ENCODE data around the gene SPIRE1.
"Not testable (repeated sequence)": the region's sequence is repeated elsewhere in the genome, so short reads cannot be mapped to it uniquely, and the experiment has no call there.

The SPIRE1 gene

DNA sequence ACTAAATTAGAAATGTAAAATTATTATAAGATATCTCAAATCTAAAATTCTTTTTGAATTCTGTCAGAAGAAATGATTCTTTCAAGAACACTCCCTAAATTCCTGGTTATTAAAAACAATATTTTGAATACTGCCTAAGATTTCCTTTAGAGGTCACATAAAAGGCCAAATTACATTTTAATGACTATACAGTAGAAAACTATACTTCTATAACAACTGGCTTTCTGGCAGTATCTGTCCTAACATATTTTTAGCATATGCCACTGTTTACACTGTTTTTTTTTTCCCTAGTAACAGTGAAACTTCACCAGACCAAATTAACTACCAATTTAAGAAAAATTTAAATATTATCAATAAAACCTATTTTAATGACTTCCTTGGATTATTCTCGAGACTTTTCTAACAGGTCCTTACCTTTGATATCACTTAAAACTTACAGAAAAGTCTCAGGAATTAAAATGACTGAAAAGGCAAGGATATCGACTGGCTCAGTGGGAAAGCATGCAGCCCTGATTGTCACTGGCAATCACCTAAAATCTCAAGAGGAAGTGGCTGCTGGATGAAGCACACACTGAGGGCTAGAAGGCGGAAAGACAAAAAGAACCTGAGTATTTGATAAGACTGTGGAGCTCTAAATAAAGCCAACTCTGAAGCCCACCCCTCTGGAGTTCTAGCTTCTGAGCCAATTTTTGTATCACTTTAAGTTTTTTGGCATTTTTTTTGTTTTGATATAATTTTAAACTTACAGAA, 59.6 kb downstream of the SPIRE1 start:
- no peak for DNase-seq

DNA sequence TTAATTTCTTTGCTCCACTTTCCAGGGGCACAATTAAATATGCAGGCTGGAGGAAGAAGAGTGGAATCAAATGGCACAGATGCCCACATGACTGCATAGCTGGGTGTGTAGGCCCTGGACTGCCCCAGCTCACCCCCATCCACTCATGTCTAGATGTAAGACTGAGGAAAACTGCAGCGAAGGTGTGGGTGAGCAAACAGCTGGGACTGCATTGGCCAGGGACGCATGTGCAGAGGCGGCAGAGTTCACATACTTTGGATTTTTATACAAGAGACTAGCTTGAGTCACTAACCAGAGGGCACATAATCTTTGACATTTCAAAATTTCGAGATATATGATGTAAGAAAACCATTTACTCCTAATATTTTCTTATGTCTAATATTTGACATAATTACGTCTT, 60.1 kb downstream of the SPIRE1 start:
- no peak for DNase-seq

DNA sequence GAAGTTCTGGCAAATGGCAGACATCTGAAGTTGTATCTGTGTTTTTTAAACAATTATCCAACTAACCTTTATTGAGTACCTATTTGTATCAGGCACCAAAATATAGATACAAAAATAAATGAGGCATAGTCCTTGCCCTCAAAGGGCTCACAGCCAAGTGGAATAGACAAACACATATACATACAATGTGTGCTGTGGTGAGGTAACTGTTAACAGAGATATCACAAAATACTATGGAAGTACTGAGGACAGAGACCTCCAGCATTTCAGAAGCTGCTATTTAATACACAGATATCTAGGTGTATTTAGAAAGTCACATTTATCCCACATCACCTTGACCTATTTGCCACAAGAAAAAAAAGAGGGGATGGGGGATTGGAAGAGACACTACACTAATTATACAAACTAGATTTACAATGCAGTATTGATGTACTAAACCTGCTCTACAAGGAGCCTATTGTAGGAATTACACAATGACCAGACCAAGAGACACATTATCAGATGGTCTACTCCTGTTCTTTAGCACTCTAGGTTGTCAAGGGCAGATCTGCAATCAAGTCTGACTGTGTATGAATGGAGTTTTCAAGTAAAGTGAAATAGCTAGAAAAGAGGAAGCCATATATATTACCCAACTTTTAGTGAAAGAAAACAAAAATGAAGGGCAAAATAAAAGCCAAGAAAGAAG, 62.2 kb downstream of the SPIRE1 start:
- DNase-seq: no peak

- no peak for DNase-seq
Measured at GRCh38 chr18:12593866-12594265, 64.0 kb downstream of the SPIRE1 start.

GRCh38 chr18:12592597-12593127, 65.2 kb downstream of the SPIRE1 start:
- DNase-seq: no peak

- DNase-seq: no peak
Measured at GRCh38 chr18:12589448-12589847, 68.5 kb downstream of the SPIRE1 start.

- no peak for DNase-seq
Measured at GRCh38 chr18:12586956-12587355, 71.0 kb downstream of the SPIRE1 start.

GRCh38 chr18:12585218-12585617, 72.7 kb downstream of the SPIRE1 start:
- no peak for DNase-seq

GRCh38 chr18:12580630-12581342, 77.1 kb downstream of the SPIRE1 start:
- no peak for DNase-seq

- DNase-seq: no peak
Measured at GRCh38 chr18:12579775-12580174, 78.1 kb downstream of the SPIRE1 start.

- no peak for DNase-seq
Measured at GRCh38 chr18:12577848-12578247, 80.1 kb downstream of the SPIRE1 start.

DNA sequence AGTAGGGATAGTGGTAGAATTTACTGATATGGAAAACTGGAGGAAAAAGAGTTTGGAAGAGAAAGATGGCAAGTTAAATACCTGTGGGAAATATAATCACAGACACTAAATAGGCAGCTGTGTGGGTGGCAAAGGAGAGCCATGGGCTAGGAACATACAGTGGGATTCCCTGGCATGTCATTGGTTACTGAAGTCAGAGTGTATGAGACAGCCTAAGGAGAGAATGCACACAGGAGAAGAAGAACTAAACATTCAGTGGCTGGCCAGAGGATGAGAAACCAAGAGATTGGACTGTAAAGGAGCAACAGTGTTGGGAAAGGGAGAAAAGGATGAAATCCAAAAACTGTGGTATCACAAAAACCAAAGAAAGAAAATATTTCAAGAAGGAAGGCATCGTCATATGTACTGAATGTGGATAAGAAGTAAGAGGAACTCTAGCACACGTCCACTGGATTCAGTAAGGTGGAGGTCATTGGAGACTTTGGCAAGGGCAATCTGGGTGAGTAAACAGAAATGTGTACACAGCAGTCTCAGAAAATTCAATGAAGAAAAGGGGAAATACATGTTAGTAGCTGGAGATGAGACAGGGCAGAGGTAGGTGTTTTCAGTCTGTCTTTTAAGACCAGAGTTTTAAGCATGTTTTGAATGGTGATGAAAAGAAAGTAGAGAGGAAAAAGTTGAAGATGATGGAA, 83.3 kb downstream of the SPIRE1 start:
- no peak for DNase-seq

DNA sequence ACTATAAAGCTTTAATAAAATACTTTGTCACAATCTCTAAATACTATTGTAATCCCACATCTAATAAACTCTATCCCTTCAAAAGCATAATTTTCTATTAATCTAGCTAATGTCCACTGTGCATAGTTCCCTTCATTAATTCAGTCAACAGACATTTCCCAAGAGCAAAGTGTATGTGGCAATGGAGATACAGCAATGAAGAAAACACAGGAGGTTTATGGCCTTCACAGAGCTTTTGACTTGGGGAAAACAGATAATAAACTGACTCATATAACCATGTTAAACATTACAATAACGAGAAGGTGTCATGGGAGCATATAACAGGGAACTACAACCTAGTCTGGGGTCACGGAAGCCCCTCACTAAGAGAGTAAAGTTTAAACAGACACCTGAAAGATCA, 86.3 kb downstream of the SPIRE1 start:
- no peak for DNase-seq

- DNase-seq: no peak
Measured at GRCh38 chr18:12569791-12570190, 88.1 kb downstream of the SPIRE1 start.

GRCh38 chr18:12567849-12568248, 90.1 kb downstream of the SPIRE1 start:
- DNase-seq: no peak

DNA sequence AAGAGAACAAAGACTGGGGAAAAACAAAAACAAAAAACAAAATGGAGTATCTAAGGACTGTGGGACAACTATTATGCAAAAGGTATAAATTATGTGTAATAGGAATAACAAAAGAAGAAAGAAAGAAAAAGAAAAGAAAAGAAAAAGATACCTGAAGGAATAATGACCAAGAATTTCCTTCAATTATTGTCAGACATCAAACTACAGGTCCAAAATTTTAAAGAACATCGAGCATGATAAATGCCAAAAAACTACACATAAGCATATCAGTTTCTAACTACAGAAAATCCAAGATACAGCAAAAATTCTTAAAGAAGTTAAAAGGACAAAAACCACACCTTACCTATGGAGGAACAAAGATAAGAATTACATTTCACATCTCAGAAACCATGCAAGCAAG, 93.0 kb downstream of the SPIRE1 start:
- DNase-seq: no peak

DNA sequence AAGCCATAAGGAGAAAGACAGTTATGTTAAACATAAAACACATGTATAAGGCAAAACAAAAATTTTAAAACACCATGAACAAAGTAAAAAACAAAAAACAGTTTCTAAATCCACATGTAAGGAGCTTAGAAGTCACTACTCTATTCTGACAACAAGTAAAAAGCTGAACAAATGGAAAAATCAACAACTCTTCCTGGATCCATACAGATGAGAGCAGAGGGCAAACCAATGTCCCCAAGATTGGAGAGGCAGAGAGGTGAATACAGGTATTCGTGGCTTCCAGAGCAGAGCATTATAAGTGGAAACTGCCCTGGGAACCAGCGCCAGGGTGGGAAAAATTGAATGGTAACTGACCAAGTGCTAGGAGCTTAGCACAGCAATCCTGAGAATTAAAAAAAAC, 93.5 kb downstream of the SPIRE1 start:
- no peak for DNase-seq

DNA sequence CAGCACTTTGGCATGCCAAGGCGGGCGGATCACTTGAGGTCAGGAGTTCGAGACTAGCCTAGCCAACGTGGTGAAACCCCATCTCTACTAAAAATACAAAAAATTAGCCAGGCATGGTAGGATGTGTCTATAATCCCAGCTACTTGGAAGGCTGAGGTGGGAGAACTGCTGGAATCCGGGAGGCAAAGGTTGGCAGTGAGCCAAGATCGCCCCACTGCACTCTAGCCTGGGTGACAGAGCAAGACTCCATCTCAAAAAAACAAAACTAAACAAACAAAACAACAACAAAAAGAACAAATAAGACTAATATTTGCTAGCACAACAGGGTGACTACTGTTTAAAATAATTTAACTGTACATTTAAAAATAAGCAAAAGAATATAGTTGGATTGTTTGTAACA, 97.3 kb downstream of the SPIRE1 start:
- not testable (repeated sequence) for DNase-seq

DNA sequence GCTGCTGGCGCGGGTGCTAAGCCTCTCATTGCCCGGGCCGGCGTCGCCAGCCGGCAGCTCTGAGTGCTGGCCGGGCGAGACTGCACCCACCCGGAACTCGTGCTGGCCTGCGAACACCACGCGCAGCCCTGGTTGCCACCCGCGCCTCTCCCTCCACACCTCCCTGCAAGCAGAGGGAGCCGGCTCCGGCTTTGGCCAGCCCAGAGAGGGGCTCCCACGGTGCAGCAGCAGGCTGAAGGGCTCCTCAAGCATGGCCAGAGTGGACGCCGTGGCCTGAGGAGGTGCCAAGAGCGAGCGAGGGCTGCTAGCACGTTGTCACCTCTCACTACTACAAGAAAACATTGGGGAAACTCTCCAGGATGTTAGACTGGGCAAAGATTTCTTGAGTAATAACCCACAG, 98.6 kb downstream of the SPIRE1 start:
- DNase-seq: no peak

DNA sequence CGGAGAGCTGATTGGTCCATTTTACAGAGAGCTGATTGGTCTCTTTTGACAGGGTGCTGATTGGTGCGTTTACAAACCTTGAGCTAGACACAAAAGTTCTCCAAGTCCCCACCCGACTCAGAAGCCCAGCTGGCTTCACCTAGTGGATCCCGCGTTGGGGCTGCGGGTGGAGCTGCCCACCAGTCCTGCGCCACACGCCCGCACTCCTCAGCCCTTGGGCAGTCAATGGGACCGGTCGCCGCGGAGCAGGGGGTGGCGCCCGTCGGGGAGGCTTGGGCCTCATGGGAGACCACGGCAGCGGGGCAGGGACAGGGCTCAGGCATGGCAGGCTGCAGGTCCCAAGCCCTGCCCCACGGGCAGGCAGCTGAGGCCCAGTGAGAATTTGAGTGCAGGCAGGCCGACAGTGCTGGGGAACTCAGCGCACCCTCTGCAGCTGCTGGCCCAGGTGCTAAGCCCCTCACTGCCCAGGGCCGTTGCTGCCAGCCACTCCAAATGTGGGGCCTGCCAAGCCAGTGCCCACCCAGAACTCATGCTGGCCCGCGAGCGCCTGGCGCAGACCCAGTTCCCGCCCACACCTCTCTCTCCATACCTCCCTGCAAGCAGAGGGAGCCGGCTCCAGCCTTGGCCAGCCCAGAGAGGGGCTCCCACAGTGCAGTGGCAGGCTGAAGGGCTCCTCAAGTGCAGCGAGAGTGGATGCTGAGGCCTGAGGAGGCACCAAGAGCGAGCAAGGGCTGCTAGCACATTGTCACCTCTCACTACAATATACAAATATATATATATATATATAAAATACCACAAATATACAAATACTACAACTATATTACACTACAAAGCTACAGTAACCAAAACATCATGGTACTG, 100.7 kb downstream of the SPIRE1 start:
- DNase-seq: no peak

DNA sequence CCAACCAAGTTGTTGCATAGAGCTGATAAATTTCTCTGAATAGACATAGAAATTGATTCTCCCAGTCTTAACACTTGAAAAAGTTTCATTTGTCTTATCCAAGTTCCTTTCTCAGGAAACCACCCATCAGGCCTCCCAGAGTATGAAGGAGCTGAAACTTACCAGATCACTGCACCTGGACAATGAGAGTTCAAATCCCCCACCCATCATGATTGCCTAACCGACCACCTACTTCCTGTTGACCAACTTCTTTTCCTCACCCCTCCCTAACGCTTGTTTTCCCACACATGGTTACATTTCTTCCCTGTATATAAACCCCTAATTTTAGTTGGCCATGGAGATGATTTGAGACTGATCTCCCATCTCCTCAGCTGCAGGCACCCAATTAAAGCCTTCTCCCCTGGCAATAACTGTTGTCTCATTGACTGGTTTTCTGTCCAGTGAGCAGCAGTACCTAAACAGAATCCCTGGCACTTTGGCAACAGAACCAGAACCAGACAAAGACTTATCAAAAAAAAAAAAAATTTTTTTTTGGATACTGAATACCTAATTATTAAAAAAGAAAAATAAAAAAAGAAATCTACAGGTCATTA, 103.0 kb downstream of the SPIRE1 start:
- DNase-seq: no peak

DNA sequence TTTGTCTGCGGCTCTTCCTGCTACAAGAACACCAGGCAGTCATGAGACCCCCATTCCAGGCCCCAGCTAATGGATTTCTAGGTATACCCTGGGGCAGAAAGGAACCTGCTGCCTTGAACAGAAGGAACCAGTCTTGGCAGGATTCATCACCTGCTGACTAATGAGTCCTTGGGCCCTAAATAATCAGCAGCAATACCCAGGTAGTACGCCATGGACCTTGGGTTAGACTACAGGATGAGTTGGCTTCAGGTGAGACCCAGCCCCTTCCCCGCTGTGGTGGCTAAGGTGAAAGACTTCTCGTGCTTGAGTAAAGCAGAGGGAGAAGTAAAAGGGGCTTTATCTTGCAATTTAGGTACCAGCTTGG, 105.0 kb downstream of the SPIRE1 start:
- no peak for DNase-seq

All from CD4-positive, alpha-beta T cell treated with Interleukin-17A for 1 hour (primary cell).